ENCODE results near the gene NLGN1. TPM values are rescaled to one million over a fixed set of nuclear protein-coding genes. Genes with fewer than 3 reads are reported as not detected.
A peak's percentile ranks its signal among the peaks of the same experiment; 100 is the strongest.

The NLGN1 gene
- total and polyA plus RNA-seq, 12 donors = 0.13 to 3.7 (median 0.84) TPM

GRCh38 chr3:174329321-174329720 is 931.8 kb downstream of the NLGN1 start:
- Histone ChIP-seq H3K36me3 (replicated peaks in 1 of 2) (no peaks in the 10 kb centered on the region), H3K27ac (no peak overlapping the region), H3K4me3 (no peak overlapping the region), H3K4me1 (replicated peaks in 1 of 2) (no peaks in the 10 kb centered on the region), H3K9me3 (replicated peaks in 1 of 3) (no peaks in the 10 kb centered on the region), H3K27me3 (no peaks in the 10 kb centered on the region)
- TF ChIP-seq POLR2A (IDR thresholded peaks at IDR 0.05) (no peak), CTCF (IDR thresholded peaks at IDR 0.05) (no peak)
- DNase-seq = no peak
- 77 to 84% (median 78%) methylated on average over 3 of the region's 3 CpGs for WGBS, 4 donors
- intact Hi-C loops (cut with DNase I) = no loop called here

GRCh38 chr3:174330303-174330702 is 932.8 kb downstream of the NLGN1 start:
- intact Hi-C loops (cut with DNase I) = no loop called here
- no peaks in the 10 kb centered on the region for H3K4me1 ChIP-seq (replicated peaks in 1 of 2)
- no peaks in the 10 kb centered on the region for H3K36me3 ChIP-seq (replicated peaks in 1 of 2)
- no peak for TF ChIP-seq POLR2A (IDR thresholded peaks at IDR 0.05)
- TF ChIP-seq CTCF (IDR thresholded peaks at IDR 0.05) = no peak
- no peak overlapping the region for H3K4me3 ChIP-seq
- no peak overlapping the region for H3K27ac ChIP-seq
- H3K27me3 ChIP-seq = no peaks in the 10 kb centered on the region
- no peak for DNase-seq
- H3K9me3 ChIP-seq (replicated peaks in 1 of 3) = no peaks in the 10 kb centered on the region

DNA sequence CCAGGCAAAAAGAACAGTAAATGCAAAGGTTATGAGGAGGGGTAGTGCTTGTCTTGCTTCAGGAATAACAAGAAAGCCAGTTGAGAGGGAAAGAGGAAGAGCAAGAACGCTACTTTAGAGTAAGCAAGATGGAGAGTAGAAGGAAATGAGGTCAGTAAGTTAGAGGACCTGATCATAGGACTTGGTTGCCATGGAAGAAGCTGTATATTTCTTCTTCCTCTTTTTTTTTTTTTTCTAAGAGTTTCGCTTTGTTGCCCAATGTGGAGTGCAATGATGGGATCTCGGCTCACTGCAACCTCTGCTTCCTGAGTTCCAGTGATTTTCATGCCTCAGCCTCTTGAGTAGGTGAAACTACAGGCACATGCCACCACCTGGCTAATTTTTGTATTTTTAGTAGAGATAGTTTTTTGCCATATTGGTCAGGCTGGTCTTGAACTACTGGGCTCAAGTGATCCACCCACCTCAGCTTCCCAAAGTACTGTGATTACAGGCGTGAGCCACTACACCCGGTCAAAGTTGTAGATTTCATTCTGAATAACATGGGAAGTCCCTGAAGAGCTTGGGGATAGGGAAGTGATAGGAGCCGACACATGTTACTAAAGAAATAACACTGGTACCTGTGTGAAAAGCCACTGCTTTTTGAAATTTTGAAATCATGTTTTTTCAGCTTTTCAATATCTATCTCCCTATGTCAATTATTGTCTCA is 933.7 kb downstream of the NLGN1 start:
- intact Hi-C loops (cut with DNase I) = no loop called here
- WGBS, 4 donors = 66 to 70% (median 68%) methylated on average over 6 of the region's 6 CpGs
- no peaks in the 10 kb centered on the region for H3K36me3 ChIP-seq (replicated peaks in 1 of 2)
- no peak overlapping the region for H3K4me3 ChIP-seq
- no peaks in the 10 kb centered on the region for H3K27me3 ChIP-seq
- peak overlapping the region in 1 of 5 donors; percentile 23 for H3K27ac ChIP-seq
- DNase-seq = peak in 1 of 7 donors; percentile 4
- no peaks in the 10 kb centered on the region for H3K9me3 ChIP-seq (replicated peaks in 1 of 3)
- TF ChIP-seq CTCF (IDR thresholded peaks at IDR 0.05) (no peak), POLR2A (IDR thresholded peaks at IDR 0.05) (no peak)
- no peaks in the 10 kb centered on the region for H3K4me1 ChIP-seq (replicated peaks in 1 of 2)

DNA sequence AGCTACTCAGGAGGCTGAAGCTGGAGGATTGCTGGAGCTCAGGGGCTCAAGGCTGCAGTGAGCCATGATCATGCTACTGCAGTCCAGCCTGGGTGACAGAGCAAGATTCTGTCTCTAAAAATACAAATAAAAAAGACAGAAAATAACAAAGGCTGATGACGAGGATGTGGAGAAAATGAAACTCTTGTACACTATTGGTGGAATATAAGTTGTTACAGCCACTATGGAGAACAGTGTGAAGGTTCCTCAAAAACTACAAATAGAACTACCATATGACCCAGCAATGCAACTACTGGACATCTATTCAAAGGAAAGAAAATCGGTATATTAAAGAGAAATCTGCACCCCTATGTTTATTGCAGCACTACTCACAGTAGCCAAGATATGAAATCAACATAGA is 934.8 kb downstream of the NLGN1 start:
- intact Hi-C loops (cut with DNase I) = no loop called here
- Histone ChIP-seq H3K4me1 (replicated peaks in 1 of 2) (no peaks in the 10 kb centered on the region), H3K9me3 (replicated peaks in 1 of 3) (no peaks in the 10 kb centered on the region), H3K4me3 (no peak overlapping the region), H3K36me3 (replicated peaks in 1 of 2) (no peaks in the 10 kb centered on the region), H3K27me3 (no peaks in the 10 kb centered on the region), H3K27ac (no peak overlapping the region)
- no peak for TF ChIP-seq CTCF (IDR thresholded peaks at IDR 0.05)
- TF ChIP-seq POLR2A (IDR thresholded peaks at IDR 0.05) = no peak
- WGBS, 4 donors = 48 to 60% (median 52%) methylated on average over 2 of the region's 2 CpGs
- DNase-seq = no peak
